ENCODE results near the gene NRXN3. TPM values are rescaled to one million over a fixed set of nuclear protein-coding genes. Genes with fewer than 3 reads are reported as not detected.

The NRXN3 gene
- polyA plus RNA-seq, 1 donor (not counting 4 experiments of a cell fraction or from before 2014, with no cell fraction given): 0.89 TPM

- no peak for DNase-seq (ENCODE audit: low read depth, low spot score)
- Histone ChIP-seq H3K27ac (ENCODE audit: control insufficient read depth, insufficient read depth, low read length) (no peak overlapping the region), H3K27me3 (ENCODE audit: control insufficient read depth, extremely low read depth, insufficient read depth, low read length) (peaks cover 3% of the 10 kb centered on the region), H3K4me2 (ENCODE audit: control insufficient read depth, extremely low read depth, insufficient read depth, low read depth, low read length) (no peak overlapping the region), H3K9me3 (ENCODE audit: control insufficient read depth, low read depth, low read length) (no peaks in the 10 kb centered on the region), H3K4me1 (ENCODE audit: control insufficient read depth, extremely low read depth, insufficient read depth, low read length) (peaks cover 13% of the 10 kb centered on the region), H4K20me1 (ENCODE audit: control insufficient read depth, extremely low read depth, insufficient read depth, low read length) (no peaks in the 10 kb centered on the region), H3K9me1 (ENCODE audit: control insufficient read depth, extremely low read depth, insufficient read depth, low read length) (no peaks in the 10 kb centered on the region), H3K79me2 (ENCODE audit: control insufficient read depth, insufficient read depth, low read length) (no peaks in the 10 kb centered on the region), H3K4me3 (ENCODE audit: control insufficient read depth in 2 of 3, extremely low read depth in 1 of 3, insufficient read depth in 2 of 3, low read depth in 1 of 3, low read length in 3 of 3) (no peak overlapping the region), H2AFZ (ENCODE audit: control insufficient read depth, low read length) (no peak overlapping the region), H3K9ac (ENCODE audit: control insufficient read depth, extremely low read depth, insufficient read depth, low read length) (no peak overlapping the region), H3K36me3 (ENCODE audit: control insufficient read depth in 2 of 2, extremely low read depth in 1 of 2, insufficient read depth in 2 of 2, low read length in 2 of 2) (no peaks in the 10 kb centered on the region)
- TF ChIP-seq CTCF (optimal IDR thresholded peaks at IDR 0.05 in 1 of 3, IDR thresholded peaks at IDR 0.05 in 1 of 3, conservative IDR thresholded peaks at IDR 0.05 in 1 of 3; ENCODE audit: extremely low read depth in 1 of 3, insufficient read depth in 2 of 3, low read length in 3 of 3) (no peak), EZH2 (IDR thresholded peaks at IDR 0.05; ENCODE audit: low read length) (no peak)
- no peak for FAIRE-seq
- dilution Hi-C loops (cut with MboI; ENCODE audit: extremely low pct_ligation_motif_present, low sequenced_read_pairs): no loop called here
Measured at GRCh38 chr14:78207414-78207813, 37.2 kb downstream of the NRXN3 start.

GRCh38 chr14:78220273-78220672 is 50.1 kb downstream of the NRXN3 start:
- Histone ChIP-seq H4K20me1 (ENCODE audit: control insufficient read depth, extremely low read depth, insufficient read depth, low read length) (no peaks in the 10 kb centered on the region), H3K79me2 (ENCODE audit: control insufficient read depth, insufficient read depth, low read length) (no peaks in the 10 kb centered on the region), H3K9ac (ENCODE audit: control insufficient read depth, extremely low read depth, insufficient read depth, low read length) (no peak overlapping the region), H3K27ac (ENCODE audit: control insufficient read depth, insufficient read depth, low read length) (no peak overlapping the region), H3K4me1 (ENCODE audit: control insufficient read depth, extremely low read depth, insufficient read depth, low read length) (no peaks in the 10 kb centered on the region), H2AFZ (ENCODE audit: control insufficient read depth, low read length) (no peak overlapping the region), H3K9me3 (ENCODE audit: control insufficient read depth, low read depth, low read length) (no peaks in the 10 kb centered on the region), H3K27me3 (ENCODE audit: control insufficient read depth, extremely low read depth, insufficient read depth, low read length) (no peaks in the 10 kb centered on the region), H3K36me3 (ENCODE audit: control insufficient read depth in 2 of 2, extremely low read depth in 1 of 2, insufficient read depth in 2 of 2, low read length in 2 of 2) (no peaks in the 10 kb centered on the region), H3K9me1 (ENCODE audit: control insufficient read depth, extremely low read depth, insufficient read depth, low read length) (no peaks in the 10 kb centered on the region), H3K4me3 (ENCODE audit: control insufficient read depth in 2 of 3, extremely low read depth in 1 of 3, insufficient read depth in 2 of 3, low read depth in 1 of 3, low read length in 3 of 3) (no peak overlapping the region), H3K4me2 (ENCODE audit: control insufficient read depth, extremely low read depth, insufficient read depth, low read depth, low read length) (no peak overlapping the region)
- no peak for DNase-seq (ENCODE audit: low read depth, low spot score)
- TF ChIP-seq CTCF (optimal IDR thresholded peaks at IDR 0.05 in 1 of 3, IDR thresholded peaks at IDR 0.05 in 1 of 3, conservative IDR thresholded peaks at IDR 0.05 in 1 of 3; ENCODE audit: extremely low read depth in 1 of 3, insufficient read depth in 2 of 3, low read length in 3 of 3): no peak
- TF ChIP-seq EZH2 (IDR thresholded peaks at IDR 0.05; ENCODE audit: low read length): no peak
- FAIRE-seq: no peak
- dilution Hi-C loops (cut with MboI; ENCODE audit: extremely low pct_ligation_motif_present, low sequenced_read_pairs): no loop called here
